ENCODE data around the gene OSGIN1. TPM values are rescaled to one million over a fixed set of nuclear protein-coding genes. Genes with fewer than 3 reads are reported as not detected.

The OSGIN1 gene, protein sequence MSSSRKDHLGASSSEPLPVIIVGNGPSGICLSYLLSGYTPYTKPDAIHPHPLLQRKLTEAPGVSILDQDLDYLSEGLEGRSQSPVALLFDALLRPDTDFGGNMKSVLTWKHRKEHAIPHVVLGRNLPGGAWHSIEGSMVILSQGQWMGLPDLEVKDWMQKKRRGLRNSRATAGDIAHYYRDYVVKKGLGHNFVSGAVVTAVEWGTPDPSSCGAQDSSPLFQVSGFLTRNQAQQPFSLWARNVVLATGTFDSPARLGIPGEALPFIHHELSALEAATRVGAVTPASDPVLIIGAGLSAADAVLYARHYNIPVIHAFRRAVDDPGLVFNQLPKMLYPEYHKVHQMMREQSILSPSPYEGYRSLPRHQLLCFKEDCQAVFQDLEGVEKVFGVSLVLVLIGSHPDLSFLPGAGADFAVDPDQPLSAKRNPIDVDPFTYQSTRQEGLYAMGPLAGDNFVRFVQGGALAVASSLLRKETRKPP
- 1.6 TPM in 2 replicates for total RNA-seq

DNA sequence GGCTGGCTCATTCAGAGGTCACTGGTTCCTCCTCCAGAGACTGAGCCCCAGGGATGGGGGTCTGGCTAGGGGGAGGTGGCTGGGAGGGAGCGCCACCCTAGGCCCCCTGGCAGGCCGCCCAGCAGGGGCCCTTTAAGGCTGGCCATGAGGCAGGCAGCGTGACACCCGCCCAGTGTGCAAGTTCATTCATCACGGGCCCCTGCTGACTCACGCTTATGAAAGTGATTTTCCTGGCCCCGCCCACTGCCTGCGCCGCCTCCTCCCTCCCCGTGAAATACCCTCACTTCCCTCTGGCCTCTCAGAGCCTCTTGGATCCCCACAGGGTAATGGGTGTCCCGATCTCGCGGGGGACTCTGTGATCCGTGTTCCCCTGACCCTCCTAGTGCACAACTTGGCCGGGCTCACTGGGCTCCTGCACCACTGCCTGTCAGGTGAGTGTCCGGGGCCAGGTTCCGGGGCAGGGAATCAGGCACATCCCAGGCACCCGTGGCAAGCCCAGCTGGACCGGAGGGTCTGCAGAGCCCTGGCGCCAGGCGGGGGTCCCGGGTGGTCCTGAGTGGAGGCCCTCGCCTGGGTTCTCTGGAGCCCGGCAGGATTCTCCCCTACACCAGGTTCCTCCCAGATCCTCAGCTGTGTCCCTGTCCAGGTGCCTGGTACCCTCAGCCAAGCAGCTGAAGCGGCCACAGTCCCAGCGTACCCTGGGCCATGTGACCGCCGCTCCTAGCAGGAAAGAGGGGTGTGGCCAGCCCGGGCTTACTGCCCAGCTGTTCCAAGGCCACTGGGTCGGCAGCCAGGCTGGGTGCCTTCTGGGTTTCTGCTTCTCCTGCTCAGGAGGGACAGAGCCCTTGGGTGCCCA is at the start of gene OSGIN1:
OSGIN1 (plus strand) TSS at position 301 of the 856 bp plus-strand sequence. CDS start 4,432 bp downstream, outside the sequence.
- Mint-ChIP-seq H3K9me3 (no peaks in the 10 kb centered on the region), H3K36me3 (ENCODE audit: low read depth) (no peaks in the 10 kb centered on the region), H3K27ac (no peak within 1 kb of the TSS), H3K27me3 (peaks cover 20% of the 10 kb centered on the region), H3K4me3 (peak within 1 kb of the TSS; percentile 77), H3K4me1 (peaks cover 8% of the 10 kb centered on the region)
- TF ChIP-seq, protein P1, sequence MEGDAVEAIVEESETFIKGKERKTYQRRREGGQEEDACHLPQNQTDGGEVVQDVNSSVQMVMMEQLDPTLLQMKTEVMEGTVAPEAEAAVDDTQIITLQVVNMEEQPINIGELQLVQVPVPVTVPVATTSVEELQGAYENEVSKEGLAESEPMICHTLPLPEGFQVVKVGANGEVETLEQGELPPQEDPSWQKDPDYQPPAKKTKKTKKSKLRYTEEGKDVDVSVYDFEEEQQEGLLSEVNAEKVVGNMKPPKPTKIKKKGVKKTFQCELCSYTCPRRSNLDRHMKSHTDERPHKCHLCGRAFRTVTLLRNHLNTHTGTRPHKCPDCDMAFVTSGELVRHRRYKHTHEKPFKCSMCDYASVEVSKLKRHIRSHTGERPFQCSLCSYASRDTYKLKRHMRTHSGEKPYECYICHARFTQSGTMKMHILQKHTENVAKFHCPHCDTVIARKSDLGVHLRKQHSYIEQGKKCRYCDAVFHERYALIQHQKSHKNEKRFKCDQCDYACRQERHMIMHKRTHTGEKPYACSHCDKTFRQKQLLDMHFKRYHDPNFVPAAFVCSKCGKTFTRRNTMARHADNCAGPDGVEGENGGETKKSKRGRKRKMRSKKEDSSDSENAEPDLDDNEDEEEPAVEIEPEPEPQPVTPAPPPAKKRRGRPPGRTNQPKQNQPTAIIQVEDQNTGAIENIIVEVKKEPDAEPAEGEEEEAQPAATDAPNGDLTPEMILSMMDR (IDR thresholded peaks at IDR 0.05): no peak
- ATAC-seq (ENCODE audit: low read depth) (peak; percentile 88), DNase-seq (peak; percentile 58)
- intact Hi-C loops (cut with micrococcal nuclease): loop anchor here (2.0 kb wide), 1 partner anchor 54 kb away; the partner anchor contains the start of gene MLYCD
- ChIA-PET CTCF (interaction anchor here (0.6 to 1.2 kb wide), 3 partner anchors 10 to 112 kb away, joined by 3 to 4 read pairs (median 3); no protein-coding TSS in a partner anchor), POLR2A (interaction anchor here (0.9 kb wide), 1 partner anchor 54 kb away, joined by 3 read pairs; the partner anchor contains the start of gene MLYCD)

DNA sequence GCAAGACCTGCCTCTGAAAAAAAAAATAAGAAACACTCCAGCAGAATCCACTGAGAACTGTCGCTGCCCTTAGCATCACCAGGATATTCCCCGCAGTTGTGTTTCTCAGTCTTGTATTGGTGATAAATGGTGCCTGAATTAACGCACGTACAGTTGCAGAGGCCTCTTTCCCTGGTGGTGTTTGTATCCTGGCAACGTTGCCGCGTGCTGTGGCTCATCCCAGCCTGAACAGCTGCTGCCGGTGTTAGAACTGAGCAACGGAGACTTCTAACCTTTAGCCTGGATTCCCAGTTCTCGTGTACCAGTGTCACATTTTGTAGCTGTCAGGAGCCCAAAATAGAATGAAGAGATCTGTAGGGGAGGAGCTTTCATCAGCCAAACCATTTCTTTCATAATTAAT is 49.3 kb upstream of the OSGIN1 start:
- H3K4me1 Mint-ChIP-seq: peaks cover 25% of the 10 kb centered on the region
- no peak for DNase-seq
- CTCF ChIA-PET: no interaction called here

DNA sequence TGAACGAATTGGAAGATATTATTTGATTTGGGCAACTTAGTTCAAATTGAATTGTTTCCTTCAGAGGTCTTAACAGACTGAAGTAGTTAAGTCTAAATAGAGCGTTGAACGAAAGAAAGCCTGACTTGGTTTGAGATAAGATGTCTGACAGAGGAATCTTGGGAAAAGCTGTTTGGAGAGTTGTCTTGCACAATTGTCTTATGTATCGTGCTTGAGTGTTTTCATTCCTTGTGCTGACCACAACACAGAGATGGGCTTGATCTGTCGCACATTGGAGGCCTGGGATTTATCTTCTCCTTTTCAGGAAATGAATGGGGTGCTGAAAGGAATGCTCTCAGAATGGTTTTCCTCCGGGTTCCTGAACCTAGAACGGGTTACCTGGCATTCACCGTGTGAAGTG is 46.4 kb upstream of the OSGIN1 start:
- DNase-seq (no peak), ATAC-seq (ENCODE audit: low read depth) (no peak)
- no peaks in the 10 kb centered on the region for H3K27me3 Mint-ChIP-seq
- no peaks in the 10 kb centered on the region for H3K9me3 Mint-ChIP-seq
- peaks cover 56% of the 10 kb centered on the region for H3K36me3 Mint-ChIP-seq (ENCODE audit: low read depth)
- peaks cover 8% of the 10 kb centered on the region for H3K4me1 Mint-ChIP-seq
- intact Hi-C loops (cut with micrococcal nuclease): no loop called here
- H3K27ac Mint-ChIP-seq: no peak overlapping the region
- ChIA-PET POLR2A (no interaction called here), CTCF (no interaction called here)
- no peak overlapping the region for H3K4me3 Mint-ChIP-seq
- TF ChIP-seq, protein P1 (IDR thresholded peaks at IDR 0.05): no peak

More for the DNA sequence above, 49.3 kb upstream of the OSGIN1 start:
- H3K9me3 Mint-ChIP-seq: no peaks in the 10 kb centered on the region
- no peak for ATAC-seq (ENCODE audit: low read depth)
- H3K27ac Mint-ChIP-seq: no peak overlapping the region
- H3K36me3 Mint-ChIP-seq (ENCODE audit: low read depth): peaks cover 35% of the 10 kb centered on the region
- POLR2A ChIA-PET: no interaction called here
- TF ChIP-seq, protein P1 (IDR thresholded peaks at IDR 0.05): no peak
- no peak overlapping the region for H3K4me3 Mint-ChIP-seq
- H3K27me3 Mint-ChIP-seq: no peaks in the 10 kb centered on the region
- intact Hi-C loops (cut with micrococcal nuclease): no loop called here

DNA sequence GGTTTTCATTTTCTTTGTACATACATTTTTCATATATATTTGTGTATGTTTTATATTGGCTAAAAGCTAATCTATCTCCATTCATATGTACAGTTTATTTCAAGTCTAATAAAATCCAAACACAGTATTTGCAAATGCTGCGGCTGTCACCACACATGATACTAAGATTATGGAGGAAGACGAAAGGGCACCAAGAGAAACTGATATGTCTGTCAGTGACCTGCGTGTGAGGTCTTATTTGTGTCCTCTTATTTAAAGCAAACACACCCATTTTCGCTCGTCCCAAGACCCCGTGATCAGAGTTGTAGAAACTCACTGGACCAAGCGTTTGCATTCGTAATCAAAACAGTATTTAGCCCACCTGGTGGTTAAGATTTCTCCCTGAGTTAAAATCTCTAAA is 45.9 kb upstream of the OSGIN1 start:
- POLR2A ChIA-PET: no interaction called here
- Mint-ChIP-seq H3K9me3 (no peaks in the 10 kb centered on the region), H3K27ac (no peak overlapping the region), H3K4me3 (no peak overlapping the region), H3K4me1 (peaks cover 4% of the 10 kb centered on the region), H3K27me3 (no peaks in the 10 kb centered on the region), H3K36me3 (ENCODE audit: low read depth) (peaks cover 61% of the 10 kb centered on the region)
- DNase-seq (no peak), ATAC-seq (ENCODE audit: low read depth) (no peak)
- CTCF ChIA-PET: no interaction called here
- TF ChIP-seq, protein P1 (IDR thresholded peaks at IDR 0.05): no peak
- intact Hi-C loops (cut with micrococcal nuclease): no loop called here
